GM23338 (cell line): Measurements from ENCODE around the gene CCDC9B. TPM values are rescaled to one million over a fixed set of nuclear protein-coding genes. Genes with fewer than 3 reads are reported as not detected.

Experiments used
- ATAC-seq: fragments of 200-7000 bp; cut with Tn5 transposase; 3 replicates; pipeline ENCODE4 v1.9.1; 2020
- DNase-seq: peaks from one replicate; pipeline ENCODE4 v3.0.0-alpha.2; 2015; ENCODE audit warnings: low spot score
- H2AFZ ChIP-seq: fragments of 200-600 bp; sonication (generic); 2 replicates; pipeline ENCODE4 v1.8.0; 2016; ENCODE audit warnings: antibody characterized with exemption, mild to moderate bottlenecking, moderate library complexity
- H3F3A ChIP-seq: fragments of 200-600 bp; sonication (generic); replicated peaks from 2 replicates; pipeline ENCODE4 v1.8.0; 2017; ENCODE audit warnings: antibody characterized with exemption, mixed run types, low read depth
- H3K27ac ChIP-seq: fragments of 200-600 bp; sonication (generic); 2 replicates; pipeline ENCODE4 v1.6.1; 2016; ENCODE audit warnings: low read depth
- H3K27me3 ChIP-seq: fragments of 200-600 bp; sonication (generic); 2 replicates; pipeline ENCODE4 v1.8.0; 2016; ENCODE audit warnings: mild to moderate bottlenecking, mixed run types, moderate library complexity; ENCODE audit not compliant: insufficient read depth
- H3K36me3 ChIP-seq: fragments of 200-600 bp; sonication (generic); 2 replicates; pipeline ENCODE4 v1.8.0; 2016; ENCODE audit warnings: mild to moderate bottlenecking; ENCODE audit not compliant: insufficient read depth
- H3K4me1 ChIP-seq: fragments of 200-600 bp; sonication (generic); 2 replicates; pipeline ENCODE4 v1.8.0; 2016; ENCODE audit warnings: mild to moderate bottlenecking, moderate library complexity; ENCODE audit not compliant: insufficient read depth
- H3K4me2 ChIP-seq: fragments of 200-600 bp; sonication (generic); 2 replicates; pipeline ENCODE4 v1.7.1; 2017; ENCODE audit warnings: mixed run types
- H3K4me3 ChIP-seq: fragments of 200-600 bp; sonication (generic); 2 replicates; pipeline ENCODE4 v1.6.1; 2016; ENCODE audit warnings: mixed run types
- H3K79me2 ChIP-seq: fragments of 200-600 bp; sonication (generic); replicated peaks from 2 replicates; pipeline ENCODE4 v1.8.0; 2017; ENCODE audit warnings: mild to moderate bottlenecking; ENCODE audit not compliant: insufficient read depth
- H3K9me2 ChIP-seq: fragments of 200-600 bp; sonication (generic); 2 replicates; pipeline ENCODE4 v1.8.0; 2017; ENCODE audit not compliant: insufficient read depth
- H4K20me1 ChIP-seq: fragments of 200-600 bp; sonication (generic); replicated peaks from 2 replicates; pipeline ENCODE4 v1.8.0; 2017; ENCODE audit warnings: mild to moderate bottlenecking; ENCODE audit not compliant: insufficient read depth
- H3K27ac Mint-ChIP-seq: 2 replicates; pipeline ENCODE4 v1.8.0; 2020; ENCODE audit warnings: inconsistent platforms, mild to moderate bottlenecking, moderate library complexity, mixed read lengths
- H3K27me3 Mint-ChIP-seq: 3 replicates; pipeline ENCODE4 v1.8.0; 2022; ENCODE audit warnings: low read depth, mild to moderate bottlenecking, moderate library complexity, mixed read lengths, inconsistent platforms; ENCODE audit not compliant: insufficient read depth, poor library complexity
- H3K36me3 Mint-ChIP-seq: 3 replicates; pipeline ENCODE4 v1.8.0; 2021; ENCODE audit warnings: low read depth, mild to moderate bottlenecking, inconsistent platforms, moderate library complexity, mixed read lengths
- H3K4me1 Mint-ChIP-seq: 3 replicates; pipeline ENCODE4 v1.8.0; 2020; ENCODE audit warnings: mild to moderate bottlenecking, inconsistent platforms, mixed read lengths
- H3K4me3 Mint-ChIP-seq: 3 replicates; pipeline ENCODE4 v1.8.0; 2021; ENCODE audit warnings: moderate library complexity, mild to moderate bottlenecking, inconsistent platforms, mixed read lengths
- H3K9me3 Mint-ChIP-seq: 3 replicates; pipeline ENCODE4 v1.8.0; 2020; ENCODE audit warnings: moderate library complexity, mild to moderate bottlenecking, inconsistent platforms, mixed read lengths
- CREB1 ChIP-seq: fragments of 250-450 bp; sonication (Bioruptor Pico); IDR thresholded peaks from 2 replicates; pipeline ENCODE4 v1.5.0; 2020; ENCODE audit warnings: low read depth, mild to moderate bottlenecking, moderate library complexity
- EZH2 ChIP-seq: fragments of 200-600 bp; sonication (generic); IDR thresholded peaks from one replicate; pipeline ENCODE4 v1.8.0; 2017; ENCODE audit warnings: antibody characterized with exemption, mild to moderate bottlenecking, low read depth; ENCODE audit not compliant: unreplicated experiment
- JUNB ChIP-seq: IDR thresholded peaks from one replicate; pipeline ENCODE4 v1.6.1; 2016; ENCODE audit warnings: antibody characterized with exemption; ENCODE audit not compliant: unreplicated experiment
- NANOG ChIP-seq: IDR thresholded peaks from 2 replicates; pipeline ENCODE4 v1.6.1; 2016; ENCODE audit warnings: antibody characterized with exemption, borderline replicate concordance
- POLR2AphosphoS5 ChIP-seq: IDR thresholded peaks from 2 replicates; pipeline ENCODE4 v1.6.1; 2016; ENCODE audit warnings: antibody characterized with exemption, low read depth
- ZNF331 ChIP-seq: fragments of 250-450 bp; sonication (Bioruptor Pico); IDR thresholded peaks from 2 replicates; pipeline ENCODE4 v1.5.0; 2020; ENCODE audit warnings: low read depth, mild to moderate bottlenecking, moderate library complexity
- polyA plus RNA-seq: library from polyadenylated mRNA; unstranded; fragments of >200 nt; fragmentation: Nextera tagmentation; extraction: Ambion mirVana; gene quantifications from 2 replicates; pipeline ENCODE4 v1.2.1, GENCODE V29; 2016
- total RNA-seq: library from RNA; depleted of rRNA; stranded (reverse); fragments of >200 nt; shearing (Covaris generic); gene quantifications from 2 replicates; pipeline ENCODE4 v1.2.3, GENCODE V29; 2014
- TF ChIP-seq, protein P1 (sequence below): fragments of 250-450 bp; sonication (Bioruptor Pico); IDR thresholded peaks from 2 replicates; pipeline ENCODE4 v1.5.0; 2020; ENCODE audit warnings: mild to moderate bottlenecking, moderate library complexity
- TF ChIP-seq, protein P2 (sequence below): IDR thresholded peaks from one replicate; pipeline ENCODE4 v1.6.1; 2018; ENCODE audit warnings: antibody characterized with exemption; ENCODE audit not compliant: unreplicated experiment
- TF ChIP-seq, protein P3 (sequence below), 2 experiments: fragments of 200-600 bp in 1 of 2; sonication (generic) in 1 of 2; conservative IDR thresholded peaks; 2 replicates each; pipeline versions ENCODE4 v1.5.1 to v1.6.1; 2016 to 2017; ENCODE audit warnings: antibody characterized with exemption in 2 of 2, low read depth in 2 of 2, mild to moderate bottlenecking in 2 of 2, moderate library complexity in 1 of 2

CCDC9B gene
- total and polyA plus RNA-seq, 2 experiments from 2014 or later, result 0.18 to 0.97 TPM

DNA sequence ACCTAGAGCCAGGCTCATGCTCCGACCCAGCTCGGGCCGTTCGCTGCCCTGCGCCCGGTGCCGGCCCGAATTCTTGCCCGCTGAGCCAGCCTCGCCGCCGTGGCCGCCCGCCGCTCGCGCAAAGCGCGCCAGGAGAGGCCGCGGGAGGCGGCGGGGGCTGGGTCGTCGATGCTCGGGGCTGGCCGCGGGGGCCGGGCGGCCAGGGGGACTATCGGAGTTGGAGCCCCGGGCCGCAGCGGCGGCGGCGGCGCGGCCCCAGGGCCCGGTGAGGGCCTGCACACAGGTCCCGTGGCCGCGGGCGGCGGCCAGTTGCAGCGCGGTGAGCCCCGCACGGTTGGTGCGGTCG is 59.0 kb downstream of the CCDC9B start:
- Mint-ChIP-seq H3K27ac (no peak overlapping the region), H3K4me1 (peaks cover 67% of the 10 kb centered on the region), H3K4me3 (no peak overlapping the region; the same call in 1 of the 3 replicates), H3K36me3 (peaks cover 2% of the 10 kb centered on the region; the same call in 1 of the 3 replicates), H3K9me3 (no peaks in the 10 kb centered on the region), H3K27me3 (peaks cover 71% of the 10 kb centered on the region)
- Histone ChIP-seq H3K4me2 (peak overlapping the region; percentile 86), H3K4me3 (peak overlapping the region; percentile 62), H3F3A (peaks cover 28% of the 10 kb centered on the region), H3K4me1 (peaks cover 43% of the 10 kb centered on the region), H2AFZ (peak overlapping the region; percentile 91; the same call in 1 of the 2 replicates), H3K36me3 (no peaks in the 10 kb centered on the region), H3K9me2 (no peaks in the 10 kb centered on the region), H3K27me3 (peaks cover 85% of the 10 kb centered on the region), H3K27ac (no peak overlapping the region), H3K79me2 (no peaks in the 10 kb centered on the region), H4K20me1 (no peaks in the 10 kb centered on the region)
- TF ChIP-seq, protein P1, sequence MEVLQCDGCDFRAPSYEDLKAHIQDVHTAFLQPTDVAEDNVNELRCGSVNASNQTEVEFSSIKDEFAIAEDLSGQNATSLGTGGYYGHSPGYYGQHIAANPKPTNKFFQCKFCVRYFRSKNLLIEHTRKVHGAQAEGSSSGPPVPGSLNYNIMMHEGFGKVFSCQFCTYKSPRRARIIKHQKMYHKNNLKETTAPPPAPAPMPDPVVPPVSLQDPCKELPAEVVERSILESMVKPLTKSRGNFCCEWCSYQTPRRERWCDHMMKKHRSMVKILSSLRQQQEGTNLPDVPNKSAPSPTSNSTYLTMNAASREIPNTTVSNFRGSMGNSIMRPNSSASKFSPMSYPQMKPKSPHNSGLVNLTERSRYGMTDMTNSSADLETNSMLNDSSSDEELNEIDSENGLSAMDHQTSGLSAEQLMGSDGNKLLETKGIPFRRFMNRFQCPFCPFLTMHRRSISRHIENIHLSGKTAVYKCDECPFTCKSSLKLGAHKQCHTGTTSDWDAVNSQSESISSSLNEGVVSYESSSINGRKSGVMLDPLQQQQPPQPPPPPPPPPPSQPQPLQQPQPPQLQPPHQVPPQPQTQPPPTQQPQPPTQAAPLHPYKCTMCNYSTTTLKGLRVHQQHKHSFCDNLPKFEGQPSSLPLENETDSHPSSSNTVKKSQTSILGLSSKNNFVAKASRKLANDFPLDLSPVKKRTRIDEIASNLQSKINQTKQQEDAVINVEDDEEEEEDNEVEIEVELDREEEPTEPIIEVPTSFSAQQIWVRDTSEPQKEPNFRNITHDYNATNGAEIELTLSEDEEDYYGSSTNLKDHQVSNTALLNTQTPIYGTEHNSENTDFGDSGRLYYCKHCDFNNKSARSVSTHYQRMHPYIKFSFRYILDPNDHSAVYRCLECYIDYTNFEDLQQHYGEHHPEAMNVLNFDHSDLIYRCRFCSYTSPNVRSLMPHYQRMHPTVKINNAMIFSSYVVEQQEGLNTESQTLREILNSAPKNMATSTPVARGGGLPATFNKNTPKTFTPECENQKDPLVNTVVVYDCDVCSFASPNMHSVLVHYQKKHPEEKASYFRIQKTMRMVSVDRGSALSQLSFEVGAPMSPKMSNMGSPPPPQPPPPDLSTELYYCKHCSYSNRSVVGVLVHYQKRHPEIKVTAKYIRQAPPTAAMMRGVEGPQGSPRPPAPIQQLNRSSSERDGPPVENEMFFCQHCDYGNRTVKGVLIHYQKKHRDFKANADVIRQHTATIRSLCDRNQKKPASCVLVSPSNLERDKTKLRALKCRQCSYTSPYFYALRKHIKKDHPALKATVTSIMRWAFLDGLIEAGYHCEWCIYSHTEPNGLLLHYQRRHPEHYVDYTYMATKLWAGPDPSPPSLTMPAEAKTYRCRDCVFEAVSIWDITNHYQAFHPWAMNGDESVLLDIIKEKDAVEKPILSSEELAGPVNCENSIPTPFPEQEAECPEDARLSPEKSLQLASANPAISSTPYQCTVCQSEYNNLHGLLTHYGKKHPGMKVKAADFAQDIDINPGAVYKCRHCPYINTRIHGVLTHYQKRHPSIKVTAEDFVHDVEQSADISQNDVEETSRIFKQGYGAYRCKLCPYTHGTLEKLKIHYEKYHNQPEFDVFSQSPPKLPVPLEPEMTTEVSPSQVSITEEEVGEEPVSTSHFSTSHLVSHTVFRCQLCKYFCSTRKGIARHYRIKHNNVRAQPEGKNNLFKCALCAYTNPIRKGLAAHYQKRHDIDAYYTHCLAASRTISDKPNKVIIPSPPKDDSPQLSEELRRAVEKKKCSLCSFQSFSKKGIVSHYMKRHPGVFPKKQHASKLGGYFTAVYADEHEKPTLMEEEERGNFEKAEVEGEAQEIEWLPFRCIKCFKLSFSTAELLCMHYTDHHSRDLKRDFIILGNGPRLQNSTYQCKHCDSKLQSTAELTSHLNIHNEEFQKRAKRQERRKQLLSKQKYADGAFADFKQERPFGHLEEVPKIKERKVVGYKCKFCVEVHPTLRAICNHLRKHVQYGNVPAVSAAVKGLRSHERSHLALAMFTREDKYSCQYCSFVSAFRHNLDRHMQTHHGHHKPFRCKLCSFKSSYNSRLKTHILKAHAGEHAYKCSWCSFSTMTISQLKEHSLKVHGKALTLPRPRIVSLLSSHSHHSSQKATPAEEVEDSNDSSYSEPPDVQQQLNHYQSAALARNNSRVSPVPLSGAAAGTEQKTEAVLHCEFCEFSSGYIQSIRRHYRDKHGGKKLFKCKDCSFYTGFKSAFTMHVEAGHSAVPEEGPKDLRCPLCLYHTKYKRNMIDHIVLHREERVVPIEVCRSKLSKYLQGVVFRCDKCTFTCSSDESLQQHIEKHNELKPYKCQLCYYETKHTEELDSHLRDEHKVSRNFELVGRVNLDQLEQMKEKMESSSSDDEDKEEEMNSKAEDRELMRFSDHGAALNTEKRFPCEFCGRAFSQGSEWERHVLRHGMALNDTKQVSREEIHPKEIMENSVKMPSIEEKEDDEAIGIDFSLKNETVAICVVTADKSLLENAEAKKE (CRISPR knock-in tag), result no peak
- no peak for TF ChIP-seq JUNB
- TF ChIP-seq, protein P2, sequence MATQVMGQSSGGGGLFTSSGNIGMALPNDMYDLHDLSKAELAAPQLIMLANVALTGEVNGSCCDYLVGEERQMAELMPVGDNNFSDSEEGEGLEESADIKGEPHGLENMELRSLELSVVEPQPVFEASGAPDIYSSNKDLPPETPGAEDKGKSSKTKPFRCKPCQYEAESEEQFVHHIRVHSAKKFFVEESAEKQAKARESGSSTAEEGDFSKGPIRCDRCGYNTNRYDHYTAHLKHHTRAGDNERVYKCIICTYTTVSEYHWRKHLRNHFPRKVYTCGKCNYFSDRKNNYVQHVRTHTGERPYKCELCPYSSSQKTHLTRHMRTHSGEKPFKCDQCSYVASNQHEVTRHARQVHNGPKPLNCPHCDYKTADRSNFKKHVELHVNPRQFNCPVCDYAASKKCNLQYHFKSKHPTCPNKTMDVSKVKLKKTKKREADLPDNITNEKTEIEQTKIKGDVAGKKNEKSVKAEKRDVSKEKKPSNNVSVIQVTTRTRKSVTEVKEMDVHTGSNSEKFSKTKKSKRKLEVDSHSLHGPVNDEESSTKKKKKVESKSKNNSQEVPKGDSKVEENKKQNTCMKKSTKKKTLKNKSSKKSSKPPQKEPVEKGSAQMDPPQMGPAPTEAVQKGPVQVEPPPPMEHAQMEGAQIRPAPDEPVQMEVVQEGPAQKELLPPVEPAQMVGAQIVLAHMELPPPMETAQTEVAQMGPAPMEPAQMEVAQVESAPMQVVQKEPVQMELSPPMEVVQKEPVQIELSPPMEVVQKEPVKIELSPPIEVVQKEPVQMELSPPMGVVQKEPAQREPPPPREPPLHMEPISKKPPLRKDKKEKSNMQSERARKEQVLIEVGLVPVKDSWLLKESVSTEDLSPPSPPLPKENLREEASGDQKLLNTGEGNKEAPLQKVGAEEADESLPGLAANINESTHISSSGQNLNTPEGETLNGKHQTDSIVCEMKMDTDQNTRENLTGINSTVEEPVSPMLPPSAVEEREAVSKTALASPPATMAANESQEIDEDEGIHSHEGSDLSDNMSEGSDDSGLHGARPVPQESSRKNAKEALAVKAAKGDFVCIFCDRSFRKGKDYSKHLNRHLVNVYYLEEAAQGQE, result no peak
- no peak for TF ChIP-seq POLR2AphosphoS5
- no peak for TF ChIP-seq ZNF331 (CRISPR knock-in tag)
- no peak for TF ChIP-seq EZH2
- TF ChIP-seq NANOG, result no peak
- TF ChIP-seq, protein P3, sequence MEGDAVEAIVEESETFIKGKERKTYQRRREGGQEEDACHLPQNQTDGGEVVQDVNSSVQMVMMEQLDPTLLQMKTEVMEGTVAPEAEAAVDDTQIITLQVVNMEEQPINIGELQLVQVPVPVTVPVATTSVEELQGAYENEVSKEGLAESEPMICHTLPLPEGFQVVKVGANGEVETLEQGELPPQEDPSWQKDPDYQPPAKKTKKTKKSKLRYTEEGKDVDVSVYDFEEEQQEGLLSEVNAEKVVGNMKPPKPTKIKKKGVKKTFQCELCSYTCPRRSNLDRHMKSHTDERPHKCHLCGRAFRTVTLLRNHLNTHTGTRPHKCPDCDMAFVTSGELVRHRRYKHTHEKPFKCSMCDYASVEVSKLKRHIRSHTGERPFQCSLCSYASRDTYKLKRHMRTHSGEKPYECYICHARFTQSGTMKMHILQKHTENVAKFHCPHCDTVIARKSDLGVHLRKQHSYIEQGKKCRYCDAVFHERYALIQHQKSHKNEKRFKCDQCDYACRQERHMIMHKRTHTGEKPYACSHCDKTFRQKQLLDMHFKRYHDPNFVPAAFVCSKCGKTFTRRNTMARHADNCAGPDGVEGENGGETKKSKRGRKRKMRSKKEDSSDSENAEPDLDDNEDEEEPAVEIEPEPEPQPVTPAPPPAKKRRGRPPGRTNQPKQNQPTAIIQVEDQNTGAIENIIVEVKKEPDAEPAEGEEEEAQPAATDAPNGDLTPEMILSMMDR (conservative IDR thresholded peaks at IDR 0.05; ENCODE audit: low read depth in 2 of 2), result no peak
- no peak for TF ChIP-seq CREB1 (CRISPR knock-in tag)
- DNase-seq (no peak), ATAC-seq (no peak)
